Measurements from ENCODE around the gene TPM2.

- TF ChIP-seq TCF7L2 (IDR thresholded peaks at IDR 0.05; ENCODE audit: low read depth, low read length), result no peak
- TF ChIP-seq CTCF (IDR thresholded peaks at IDR 0.05), result no peak
- TF ChIP-seq POLR2AphosphoS5 (IDR thresholded peaks at IDR 0.05; ENCODE audit: low read depth, low read length), result no peak
- no peak for TF ChIP-seq REST (IDR thresholded peaks at IDR 0.05; ENCODE audit: insufficient read depth in 1 of 2, low read depth in 2 of 2, low read length in 1 of 2)
These were observed 44.4 kb upstream of the TPM2 start for GRCh38 chr9:35734096-35734495.

Measured in Panc1 (cell line).